LoVo (cell line): ENCODE measurements around the gene ULK4.
A peak's percentile ranks its signal among the peaks of the same experiment; 100 is the strongest.
"Not testable (repeated sequence)": the region's sequence is repeated elsewhere in the genome, so short reads cannot be mapped to it uniquely, and the experiment has no call there.

Experiments
- DNase-seq: peaks from one replicate; pipeline ENCODE4 v3.0.0-alpha.2; 2016; ENCODE audit warnings: low spot score

ULK4 gene

GRCh38 chr3:41690766-41691563 lies 270.9 kb downstream of the ULK4 start:
- peak; percentile 41 for DNase-seq

- DNase-seq: no peak
Measured at GRCh38 chr3:41688595-41689380, 273.1 kb downstream of the ULK4 start.

- no peak for DNase-seq
Measured at GRCh38 chr3:41684797-41685735, 276.8 kb downstream of the ULK4 start.

- peak; percentile 53 for DNase-seq
Measured at GRCh38 chr3:41683666-41684350, 278.1 kb downstream of the ULK4 start.

- no peak for DNase-seq
Measured at GRCh38 chr3:41682996-41683395, 278.9 kb downstream of the ULK4 start.

- DNase-seq: no peak
Measured at GRCh38 chr3:41682382-41682781, 279.5 kb downstream of the ULK4 start.

- DNase-seq: peak; percentile 47
Measured at GRCh38 chr3:41681479-41681878, 280.4 kb downstream of the ULK4 start.

- DNase-seq: no peak
Measured at GRCh38 chr3:41679374-41679773, 282.5 kb downstream of the ULK4 start.

- DNase-seq: not testable (repeated sequence)
Measured at GRCh38 chr3:41675102-41675501, 286.8 kb downstream of the ULK4 start.

- DNase-seq: no peak
Measured at GRCh38 chr3:41674449-41674848, 287.5 kb downstream of the ULK4 start.

- no peak for DNase-seq
Measured at GRCh38 chr3:41673650-41674049, 288.3 kb downstream of the ULK4 start.

- DNase-seq: no peak
Measured at GRCh38 chr3:41668379-41668778, 293.5 kb downstream of the ULK4 start.

- no peak for DNase-seq
Measured at GRCh38 chr3:41662288-41662687, 299.6 kb downstream of the ULK4 start.

GRCh38 chr3:41661796-41662195 lies 300.1 kb downstream of the ULK4 start:
- DNase-seq: no peak

- no peak for DNase-seq
Measured at GRCh38 chr3:41660510-41660909, 301.4 kb downstream of the ULK4 start.

- no peak for DNase-seq
Measured at GRCh38 chr3:41653571-41654239, 308.2 kb downstream of the ULK4 start.

GRCh38 chr3:41652931-41653330 lies 309.0 kb downstream of the ULK4 start:
- DNase-seq: no peak

GRCh38 chr3:41652506-41652905 lies 309.4 kb downstream of the ULK4 start:
- DNase-seq: no peak

GRCh38 chr3:41651718-41652117 lies 310.2 kb downstream of the ULK4 start:
- DNase-seq: no peak

GRCh38 chr3:41650406-41650805 lies 311.5 kb downstream of the ULK4 start:
- DNase-seq: no peak

- DNase-seq: no peak
Measured at GRCh38 chr3:41649129-41649739, 312.7 kb downstream of the ULK4 start.
